Tibial nerve (tissue), 4 donors: Measurements from ENCODE around the gene SCGB1D1.

Experiments used
- CTCF ChIP-seq, 5 experiments: fragments of 200-600 bp in 3 of 5; fragments of 450-650 bp in 2 of 5; sonication (generic) in 3 of 5; IDR thresholded peaks; one replicate each; pipeline ENCODE4 v1.5.1; 2016 to 2019; ENCODE audit warnings: antibody characterized with exemption in 5 of 5, mild to moderate bottlenecking in 3 of 5, moderate library complexity in 2 of 5
- EP300 ChIP-seq, 2 donors: sonication (generic); formaldehyde crosslinking; IDR thresholded peaks; one replicate each; pipeline ENCODE4 v1.6.1; 2017; ENCODE audit warnings: antibody characterized with exemption in 2 of 2, mild to moderate bottlenecking in 1 of 2
- POLR2A ChIP-seq, 2 donors: fragments of 450-650 bp; IDR thresholded peaks; one replicate each; pipeline ENCODE4 v1.6.1; 2017; ENCODE audit warnings: antibody characterized with exemption in 2 of 2, mild to moderate bottlenecking in 2 of 2, moderate library complexity in 2 of 2

- no peak for TF ChIP-seq CTCF (IDR thresholded peaks at IDR 0.05)
- no peak for TF ChIP-seq POLR2A (IDR thresholded peaks at IDR 0.05)
- TF ChIP-seq EP300 (IDR thresholded peaks at IDR 0.05) = no peak
Observed at GRCh38 chr11:62186195-62186594, 3.8 kb upstream of the SCGB1D1 start.
